OCI-LY7 (cell line): Measurements from ENCODE around the gene LTO1. TPM values are rescaled to one million over a fixed set of nuclear protein-coding genes. Genes with fewer than 3 reads are reported as not detected.

Experiments
- BruUV-seq: library from RNA; stranded (reverse); fragments of 400-500 nt; replicated peaks from 2 replicates; lab custom pipeline; 2021; lab: Mats Ljungman, UMichigan
- CTCF ChIA-PET: fragments of 300-600 bp; sonication (Branson Sonifier 250); formaldehyde crosslinking; loops from one replicate; lab custom pipeline; 2022; ENCODE audit warnings: antibody characterized with exemption; ENCODE audit not compliant: unreplicated experiment; lab: Charles Lee
- POLR2A ChIA-PET: fragments of 300-600 bp; sonication (Branson Sonifier 250); formaldehyde crosslinking; loops from one replicate; lab custom pipeline; 2022; ENCODE audit warnings: antibody characterized with exemption; lab: Charles Lee
- DNase-seq: peaks from one replicate; pipeline ENCODE4 v3.0.0-alpha.2; 2015; ENCODE audit warnings: low spot score
- H2AFZ ChIP-seq: fragments of 200-600 bp; sonication (generic), shearing (Covaris generic); 2 replicates; pipeline ENCODE4 v1.6.1; 2014; ENCODE audit warnings: mild to moderate bottlenecking, antibody characterized with exemption, low read length, moderate library complexity
- H3K27ac ChIP-seq: fragments of 200-600 bp; sonication (generic); 2 replicates; pipeline ENCODE4 v1.5.1; 2014; ENCODE audit warnings: mixed run types, low read depth, mild to moderate bottlenecking, moderate library complexity, low read length, inconsistent platforms; ENCODE audit not compliant: poor library complexity, severe bottlenecking
- H3K36me3 ChIP-seq: fragments of 200-600 bp; sonication (generic); 2 replicates; pipeline ENCODE4 v1.6.1; 2014; ENCODE audit warnings: mild to moderate bottlenecking, antibody characterized with exemption, low read length, moderate library complexity, mixed read lengths; ENCODE audit not compliant: insufficient read depth
- H3K4me1 ChIP-seq: fragments of 200-600 bp; sonication (generic); 2 replicates; pipeline ENCODE4 v1.5.1; 2014; ENCODE audit warnings: mild to moderate bottlenecking, low read length; ENCODE audit not compliant: insufficient read depth, poor library complexity, severe bottlenecking
- H3K4me2 ChIP-seq: fragments of 200-600 bp; sonication (generic); 2 replicates; pipeline ENCODE4 v1.6.1; 2014; ENCODE audit warnings: mild to moderate bottlenecking, low read length
- H3K4me3 ChIP-seq: fragments of 200-600 bp; sonication (generic); 2 replicates; pipeline ENCODE4 v1.5.1; 2014; ENCODE audit warnings: mild to moderate bottlenecking, low read depth, low read length; ENCODE audit not compliant: poor library complexity, severe bottlenecking
- H3K79me2 ChIP-seq: fragments of 200-600 bp; sonication (generic); 2 replicates; pipeline ENCODE4 v1.6.1; 2016; ENCODE audit warnings: low read depth, mild to moderate bottlenecking, low read length, moderate library complexity, mixed read lengths; ENCODE audit not compliant: insufficient read depth
- H3K9me2 ChIP-seq: fragments of 200-600 bp; sonication (generic); 2 replicates; pipeline ENCODE4 v1.6.1; 2016; ENCODE audit warnings: mild to moderate bottlenecking, low read length, mixed read lengths; ENCODE audit not compliant: insufficient read depth
- H3K9me3 ChIP-seq: fragments of 200-600 bp; sonication (generic); 2 replicates; pipeline ENCODE4 v1.6.1; 2014; ENCODE audit warnings: mild to moderate bottlenecking, mixed run types, low read length, mixed read lengths
- H4K20me1 ChIP-seq: fragments of 200-600 bp; sonication (generic); 2 replicates; pipeline ENCODE4 v1.6.1; 2014; ENCODE audit warnings: mild to moderate bottlenecking, antibody characterized with exemption, low read length, moderate library complexity, mixed read lengths; ENCODE audit not compliant: insufficient read depth
- CTCF ChIP-seq: fragments of 200-600 bp; sonication (generic); conservative IDR thresholded peaks from 2 replicates; pipeline ENCODE4 v1.5.1; 2014; ENCODE audit warnings: mild to moderate bottlenecking, antibody characterized with exemption, low read length, moderate library complexity, mixed read lengths
- EZH2phosphoT487 ChIP-seq: fragments of 200-600 bp; sonication (generic); IDR thresholded peaks from 2 replicates; pipeline ENCODE4 v1.6.1; 2018; ENCODE audit warnings: low read depth, borderline replicate concordance, mild to moderate bottlenecking, mixed run types, antibody characterized with exemption, low read length, moderate library complexity, mixed read lengths
- intact Hi-C: fragments of 100-400 bp; cut with micrococcal nuclease; formaldehyde crosslinking; loops from one replicate; pipeline ENCODE4 v1.10.0; 2022; ENCODE audit not compliant: unreplicated experiment
- total RNA-seq, 2 experiments: library from RNA; depleted of rRNA in 1 of 2; stranded (reverse); fragments of >200 nt in 1 of 2; shearing (Covaris generic) in 1 of 2; gene quantifications; 2 replicates each; pipeline ENCODE4 v1.2.3, GENCODE V29; 2014 to 2022

Gene LTO1
- total RNA-seq, 2 experiments from 2014 or later, result 28.8 to 35.9 TPM

- Histone ChIP-seq H3K4me2 (no peak overlapping the region), H3K36me3 (no peaks in the 10 kb centered on the region), H2AFZ (no peak overlapping the region), H3K9me2 (no peaks in the 10 kb centered on the region), H3K9me3 (no peaks in the 10 kb centered on the region), H3K79me2 (no peaks in the 10 kb centered on the region), H3K4me3 (no peak overlapping the region), H3K4me1 (no peaks in the 10 kb centered on the region), H4K20me1 (no peaks in the 10 kb centered on the region), H3K27ac (no peak overlapping the region)
- POLR2A ChIA-PET, result no interaction called here
- BruUV-seq, result no TSS peak
- intact Hi-C loops, result no loop called here
- DNase-seq, result no peak
- CTCF ChIA-PET, result no interaction called here
- TF ChIP-seq CTCF, result no peak
- TF ChIP-seq EZH2phosphoT487, result no peak
These were observed 23.1 kb downstream of the LTO1 start for GRCh38 chr11:69651834-69652620.

- H3K4me3 ChIP-seq, result no peak overlapping the region
- TF ChIP-seq EZH2phosphoT487 (no peak), CTCF (no peak)
- intact Hi-C loops, result no loop called here
- no peaks in the 10 kb centered on the region for H3K9me2 ChIP-seq
- no peak for DNase-seq
- no peak overlapping the region for H2AFZ ChIP-seq
- H3K36me3 ChIP-seq, result no peaks in the 10 kb centered on the region
- CTCF ChIA-PET, result no interaction called here
- POLR2A ChIA-PET, result no interaction called here
- no peaks in the 10 kb centered on the region for H3K4me1 ChIP-seq
- H3K27ac ChIP-seq, result no peak overlapping the region
- BruUV-seq, result no TSS peak
- no peaks in the 10 kb centered on the region for H3K9me3 ChIP-seq
- H3K4me2 ChIP-seq, result no peak overlapping the region
- no peaks in the 10 kb centered on the region for H4K20me1 ChIP-seq
- no peaks in the 10 kb centered on the region for H3K79me2 ChIP-seq
These were observed 24.3 kb downstream of the LTO1 start for GRCh38 chr11:69650832-69651344.
